HEK293T (cell line): ENCODE data around the gene IGSF23.

Experiments
- ARNT ChIP-seq: fragments of 450-650 bp; IDR thresholded peaks from 2 replicates; pipeline ENCODE4 v1.6.1; 2017; ENCODE audit warnings: mild to moderate bottlenecking
- ELF4 ChIP-seq: fragments of 450-650 bp; IDR thresholded peaks from 2 replicates; pipeline ENCODE4 v1.6.1; 2017; ENCODE audit warnings: antibody characterized with exemption
- FOXA1 ChIP-seq: fragments of 450-650 bp; IDR thresholded peaks from 2 replicates; pipeline ENCODE4 v1.6.1; 2016; ENCODE audit warnings: mild to moderate bottlenecking
- FOXM1 ChIP-seq: fragments of 450-650 bp; IDR thresholded peaks from 2 replicates; pipeline ENCODE4 v1.6.1; 2017; ENCODE audit warnings: mild to moderate bottlenecking, borderline replicate concordance
- HDGF ChIP-seq: fragments of 450-650 bp; IDR thresholded peaks from 2 replicates; pipeline ENCODE4 v1.6.1; 2017; ENCODE audit warnings: antibody characterized with exemption, borderline replicate concordance
- L3MBTL2 ChIP-seq: fragments of 450-650 bp; conservative IDR thresholded peaks from 2 replicates; pipeline ENCODE4 v1.6.1; 2016; ENCODE audit warnings: mild to moderate bottlenecking
- NFRKB ChIP-seq: fragments of 450-650 bp; IDR thresholded peaks from 2 replicates; pipeline ENCODE4 v1.6.1; 2016; ENCODE audit warnings: mild to moderate bottlenecking, moderate library complexity
- SP1 ChIP-seq: fragments of 450-650 bp; IDR thresholded peaks from 2 replicates; pipeline ENCODE4 v1.6.1; 2017
- SUZ12 ChIP-seq: fragments of 450-650 bp; IDR thresholded peaks from 2 replicates; pipeline ENCODE4 v1.6.1; 2016; ENCODE audit warnings: mild to moderate bottlenecking
- TARDBP ChIP-seq: fragments of 450-650 bp; IDR thresholded peaks from 2 replicates; pipeline ENCODE4 v1.6.1; 2016
- ZNF384 ChIP-seq: fragments of 450-650 bp; IDR thresholded peaks from 2 replicates; pipeline ENCODE4 v1.6.1; 2016

DNA sequence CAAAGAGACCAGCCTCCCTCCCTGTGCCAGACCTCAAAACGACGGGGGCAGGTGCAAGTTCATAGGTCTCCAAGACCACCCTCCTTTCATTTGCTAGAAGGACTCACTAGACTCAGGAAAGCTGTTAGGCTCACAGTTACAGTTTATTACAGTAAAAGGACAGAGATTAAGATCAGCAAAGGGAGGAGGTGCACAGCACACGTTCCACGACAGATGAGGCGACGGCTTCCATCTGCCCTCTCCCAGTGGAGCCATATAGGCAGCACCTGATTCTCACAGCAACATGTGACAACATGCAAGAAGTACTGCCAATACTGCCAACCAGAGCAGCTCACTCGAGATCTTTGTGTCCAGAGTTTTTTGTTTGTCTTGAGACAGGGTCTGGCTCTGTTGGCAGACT lies 48.5 kb downstream of the IGSF23 start:
- TF ChIP-seq FOXM1 (no peak), SUZ12 (no peak), TARDBP (no peak), ARNT (no peak), L3MBTL2 (no peak), SP1 (no peak), FOXA1 (no peak), ELF4 (no peak), HDGF (no peak), ZNF384 (no peak), NFRKB (no peak)
